ENCODE measurements around the gene EFCAB5. TPM values are rescaled to one million over a fixed set of nuclear protein-coding genes. Genes with fewer than 3 reads are reported as not detected.
A peak's percentile ranks its signal among the peaks of the same experiment; 100 is the strongest.
"Not testable (repeated sequence)": the region's sequence is repeated elsewhere in the genome, so short reads cannot be mapped to it uniquely, and the experiment has no call there.

EFCAB5 gene
- total and polyA plus RNA-seq, 2 of the 13 experiments (the other 11 are each of a cell fraction or from before 2014, with no cell fraction given) = 0.15 TPM; not detected in 1

- in situ Hi-C loops (cut with HindIII; ENCODE audit: extremely low pct_ligation_motif_present, low pct_unique_long_range_greater_than_20kb) = no loop called here
- Histone ChIP-seq H3K9me3 (ENCODE audit: low read length) (no peaks in the 10 kb centered on the region), H3K27ac (ENCODE audit: extremely low read length, insufficient read depth, low read length) (no peak overlapping the region), H2AFZ (ENCODE audit: low read length) (no peak overlapping the region), H3K36me3 (replicated peaks in 1 of 2; ENCODE audit: control insufficient read depth in 1 of 2, insufficient read depth in 2 of 2, low read length in 2 of 2) (peaks cover 3 to 4% of the 10 kb centered on the region in 2 experiments; a peak in 4 of 5 replicates), H3K4me1 (ENCODE audit: insufficient read depth, low read length) (no peaks in the 10 kb centered on the region), H4K20me1 (ENCODE audit: insufficient read depth, low read length) (no peaks in the 10 kb centered on the region), H3K27me3 (ENCODE audit: control insufficient read depth in 1 of 2, insufficient read depth in 2 of 2, low read length in 2 of 2) (no peaks in the 10 kb centered on the region), H3K4me2 (ENCODE audit: low read depth, low read length) (no peak overlapping the region), H3K9ac (ENCODE audit: insufficient read depth, low read depth, low read length) (no peak overlapping the region), H3K4me3 (replicated peaks in 1 of 3; ENCODE audit: insufficient read depth in 1 of 3, low read depth in 2 of 3, low read length in 3 of 3) (no peak overlapping the region), H3K79me2 (ENCODE audit: insufficient read depth, low read length) (peaks cover 24% of the 10 kb centered on the region)
- DNase-seq (ENCODE audit: low spot score) = no peak
- ChIA-PET CTCF (ENCODE audit: low intra/inter-chr PET ratio, low total read pairs) (no interaction called here), POLR2A (no interaction called here)
- no peak for FAIRE-seq
- TF ChIP-seq RBM22 (optimal IDR thresholded peaks at IDR 0.05; ENCODE audit: low read length) = peak; percentile 27
- TF ChIP-seq, protein P1, sequence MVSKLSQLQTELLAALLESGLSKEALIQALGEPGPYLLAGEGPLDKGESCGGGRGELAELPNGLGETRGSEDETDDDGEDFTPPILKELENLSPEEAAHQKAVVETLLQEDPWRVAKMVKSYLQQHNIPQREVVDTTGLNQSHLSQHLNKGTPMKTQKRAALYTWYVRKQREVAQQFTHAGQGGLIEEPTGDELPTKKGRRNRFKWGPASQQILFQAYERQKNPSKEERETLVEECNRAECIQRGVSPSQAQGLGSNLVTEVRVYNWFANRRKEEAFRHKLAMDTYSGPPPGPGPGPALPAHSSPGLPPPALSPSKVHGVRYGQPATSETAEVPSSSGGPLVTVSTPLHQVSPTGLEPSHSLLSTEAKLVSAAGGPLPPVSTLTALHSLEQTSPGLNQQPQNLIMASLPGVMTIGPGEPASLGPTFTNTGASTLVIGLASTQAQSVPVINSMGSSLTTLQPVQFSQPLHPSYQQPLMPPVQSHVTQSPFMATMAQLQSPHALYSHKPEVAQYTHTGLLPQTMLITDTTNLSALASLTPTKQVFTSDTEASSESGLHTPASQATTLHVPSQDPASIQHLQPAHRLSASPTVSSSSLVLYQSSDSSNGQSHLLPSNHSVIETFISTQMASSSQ (IDR thresholded peaks at IDR 0.05; ENCODE audit: low read depth) = no peak
- TF ChIP-seq, protein P1 (CRISPR knock-in tag; IDR thresholded peaks at IDR 0.05; ENCODE audit: borderline replicate concordance) = no peak
- WGBS (ENCODE audit: low lambda C conversion rate) = 88% methylated on average over 3 of the region's 3 CpGs
- intact Hi-C loops (cut with micrococcal nuclease; ENCODE audit: unreplicated experiment) = no loop called here
- no TSS peak for BruUV-seq (replicated peaks)
- no peak for ATAC-seq
Measured at GRCh38 chr17:30137158-30137557, 195.7 kb downstream of the EFCAB5 start.

GRCh38 chr17:30147860-30148259 lies 206.4 kb downstream of the EFCAB5 start:
- H3K4me1 ChIP-seq (ENCODE audit: insufficient read depth, low read length); FAIRE-seq; CTCF ChIA-PET (ENCODE audit: low intra/inter-chr PET ratio, low total read pairs); BruUV-seq (replicated peaks); H3K27me3 ChIP-seq (ENCODE audit: control insufficient read depth in 1 of 2, insufficient read depth in 2 of 2, low read length in 2 of 2); H3K36me3 ChIP-seq (replicated peaks in 1 of 2; ENCODE audit: control insufficient read depth in 1 of 2, insufficient read depth in 2 of 2, low read length in 2 of 2); H3K9me3 ChIP-seq (ENCODE audit: low read length); H3K27ac ChIP-seq (ENCODE audit: extremely low read length, insufficient read depth, low read length); H4K20me1 ChIP-seq (ENCODE audit: insufficient read depth, low read length); H3K4me3 ChIP-seq (replicated peaks in 1 of 3; ENCODE audit: insufficient read depth in 1 of 3, low read depth in 2 of 3, low read length in 3 of 3); H3K79me2 ChIP-seq (ENCODE audit: insufficient read depth, low read length); H3K4me2 ChIP-seq (ENCODE audit: low read depth, low read length); H2AFZ ChIP-seq (ENCODE audit: low read length); intact Hi-C loops (cut with micrococcal nuclease; ENCODE audit: unreplicated experiment); ATAC-seq; in situ Hi-C loops (cut with HindIII; ENCODE audit: extremely low pct_ligation_motif_present, low pct_unique_long_range_greater_than_20kb); H3K9ac ChIP-seq (ENCODE audit: insufficient read depth, low read depth, low read length); POLR2A ChIA-PET; DNase-seq (ENCODE audit: low spot score): not testable (repeated sequence)
- 94% methylated on average over 6 of the region's 6 CpGs for WGBS (ENCODE audit: low lambda C conversion rate)
